ENCODE results near the gene EEFSEC.

DNA sequence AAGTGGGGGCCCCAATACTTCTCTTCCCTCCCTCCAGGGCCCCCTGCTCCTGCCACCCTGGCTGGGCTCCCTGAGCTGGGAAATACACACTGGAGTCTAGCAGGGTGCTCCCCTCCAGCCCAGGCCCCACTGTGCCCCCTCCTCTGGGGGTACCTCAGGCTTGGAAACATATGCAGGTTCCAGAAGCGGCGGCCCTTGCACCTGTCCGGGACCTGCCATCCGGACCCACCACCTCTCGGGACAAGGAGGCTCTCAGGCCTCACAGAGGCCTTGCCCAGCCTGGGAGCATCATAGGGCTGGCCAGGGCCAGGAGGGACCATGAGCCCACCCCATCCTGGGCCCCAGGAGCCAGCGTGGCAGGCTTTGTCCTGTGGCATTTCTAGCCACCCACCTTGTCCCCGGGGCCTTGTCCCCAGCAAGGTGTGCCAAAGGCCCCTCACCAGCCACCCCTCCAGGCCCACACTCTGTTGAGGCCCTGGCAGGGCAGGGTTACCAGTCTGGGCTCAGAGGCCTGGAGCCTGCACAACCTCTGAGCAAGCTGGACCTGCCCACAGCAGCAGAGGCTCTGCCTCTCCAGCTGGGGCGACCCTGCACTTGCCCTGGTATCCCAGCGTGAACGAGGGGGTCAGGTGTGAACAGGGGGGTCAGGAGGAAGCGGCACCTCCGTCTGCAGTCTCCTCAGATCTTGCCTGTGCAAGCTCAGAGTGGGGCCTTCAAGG lies 267.6 kb downstream of the EEFSEC start:
- TF ChIP-seq, protein P1, sequence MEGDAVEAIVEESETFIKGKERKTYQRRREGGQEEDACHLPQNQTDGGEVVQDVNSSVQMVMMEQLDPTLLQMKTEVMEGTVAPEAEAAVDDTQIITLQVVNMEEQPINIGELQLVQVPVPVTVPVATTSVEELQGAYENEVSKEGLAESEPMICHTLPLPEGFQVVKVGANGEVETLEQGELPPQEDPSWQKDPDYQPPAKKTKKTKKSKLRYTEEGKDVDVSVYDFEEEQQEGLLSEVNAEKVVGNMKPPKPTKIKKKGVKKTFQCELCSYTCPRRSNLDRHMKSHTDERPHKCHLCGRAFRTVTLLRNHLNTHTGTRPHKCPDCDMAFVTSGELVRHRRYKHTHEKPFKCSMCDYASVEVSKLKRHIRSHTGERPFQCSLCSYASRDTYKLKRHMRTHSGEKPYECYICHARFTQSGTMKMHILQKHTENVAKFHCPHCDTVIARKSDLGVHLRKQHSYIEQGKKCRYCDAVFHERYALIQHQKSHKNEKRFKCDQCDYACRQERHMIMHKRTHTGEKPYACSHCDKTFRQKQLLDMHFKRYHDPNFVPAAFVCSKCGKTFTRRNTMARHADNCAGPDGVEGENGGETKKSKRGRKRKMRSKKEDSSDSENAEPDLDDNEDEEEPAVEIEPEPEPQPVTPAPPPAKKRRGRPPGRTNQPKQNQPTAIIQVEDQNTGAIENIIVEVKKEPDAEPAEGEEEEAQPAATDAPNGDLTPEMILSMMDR (IDR thresholded peaks at IDR 0.05; ENCODE audit: low read length) = no peak
- no peak for TF ChIP-seq EZH2 (optimal IDR thresholded peaks at IDR 0.05; ENCODE audit: low read depth, low read length)

All from MM.1S (cell line).